T-helper 2 cell treated with Interferon-gamma antibody and Interleukin-4, amounts not matched to agents 100 ng/mL and 5 ng/mL, for 36 hours (primary cell): ENCODE results near the gene LCN12. TPM values are rescaled to one million over a fixed set of nuclear protein-coding genes. Genes with fewer than 3 reads are reported as not detected.
"Not testable (repeated sequence)": the region's sequence is repeated elsewhere in the genome, so short reads cannot be mapped to it uniquely, and the experiment has no call there.

Source experiments
- intact Hi-C: fragments of 100-400 bp; cut with micrococcal nuclease; formaldehyde crosslinking; loops from one replicate; pipeline ENCODE4 v1.15.1; 2023
- total RNA-seq: library from RNA; stranded (reverse); gene quantifications from 2 replicates; pipeline ENCODE4 v1.2.3, GENCODE V29; 2022

Gene LCN12
- total RNA-seq, 1 donor from 2014 or later, result 2.3 TPM

DNA sequence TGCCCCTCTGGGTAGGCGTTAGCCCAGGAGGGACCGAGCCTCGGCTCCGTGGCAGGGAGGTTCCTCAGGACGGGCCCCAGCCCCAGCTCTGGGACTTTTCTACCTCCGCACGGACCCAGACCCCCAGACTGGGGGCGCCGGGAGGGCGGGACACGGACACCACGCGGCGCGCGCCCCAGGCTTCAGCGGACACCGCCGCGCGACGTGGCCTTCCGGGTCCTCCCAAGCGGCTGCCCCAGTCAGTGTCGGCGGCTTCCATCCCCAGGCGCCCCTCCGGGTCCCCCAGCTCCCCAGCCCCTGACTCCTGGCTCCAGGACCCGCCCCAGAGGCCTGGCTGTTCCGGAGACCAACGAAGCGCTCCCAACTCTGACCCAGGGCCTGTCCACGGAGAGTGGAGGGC, 33.8 kb downstream of the LCN12 start:
- intact Hi-C loops, result no loop called here

DNA sequence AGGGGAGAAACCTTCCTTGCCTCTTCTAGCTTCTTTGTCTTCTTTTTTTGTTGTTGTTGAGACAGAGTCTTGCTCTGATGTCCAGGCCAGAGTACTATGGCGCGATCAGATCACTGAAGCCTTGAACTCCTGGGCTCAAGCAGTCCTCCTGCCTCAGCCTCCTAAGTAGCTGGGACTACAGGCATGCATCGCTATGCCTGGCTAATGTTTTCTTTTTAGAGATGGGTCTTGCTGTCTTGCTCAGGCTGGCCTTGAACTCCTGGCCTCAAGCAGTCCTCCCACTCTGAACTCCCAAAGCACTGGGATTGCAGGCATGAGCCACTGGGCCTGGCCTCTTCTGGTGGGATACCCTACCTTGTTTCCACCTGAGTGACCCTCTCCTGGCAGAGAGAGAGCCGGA, 36.8 kb downstream of the LCN12 start:
- intact Hi-C loops, result no loop called here

DNA sequence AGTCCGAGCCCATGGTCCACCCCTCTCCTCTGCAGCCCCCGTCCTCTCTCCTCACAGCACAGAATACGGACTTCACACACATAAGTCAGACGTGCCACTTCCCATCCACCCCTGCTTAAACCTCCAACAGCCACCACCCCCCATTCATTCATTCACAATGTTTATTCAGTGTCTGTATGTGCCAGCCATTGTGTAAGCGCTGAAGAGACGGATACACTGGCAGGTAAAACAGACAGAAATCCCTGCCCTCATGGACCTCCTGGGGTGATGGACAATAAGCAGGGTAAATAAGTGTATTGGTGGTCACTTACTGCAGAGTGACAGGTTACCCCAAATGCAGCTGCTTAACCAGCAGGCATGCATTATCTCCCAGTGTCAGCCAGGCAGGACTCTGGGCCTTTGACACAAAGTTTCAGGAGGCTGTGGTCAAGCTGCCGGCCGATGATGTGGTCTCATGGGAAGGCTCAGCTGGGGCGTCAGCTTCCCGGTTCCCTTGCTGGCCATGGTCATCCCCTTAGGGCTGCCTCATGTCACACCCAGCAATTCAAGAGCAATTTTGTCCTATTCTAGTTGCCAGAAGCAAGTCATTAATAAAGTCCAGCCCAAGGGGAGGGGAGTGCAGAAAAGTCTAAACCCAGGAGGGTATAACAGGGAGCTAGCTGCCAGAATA, 38.3 kb downstream of the LCN12 start:
- intact Hi-C loops, result loop anchor here (5.0 kb wide), 1 partner anchor 143 kb away; the partner anchor contains the start of gene PHPT1

DNA sequence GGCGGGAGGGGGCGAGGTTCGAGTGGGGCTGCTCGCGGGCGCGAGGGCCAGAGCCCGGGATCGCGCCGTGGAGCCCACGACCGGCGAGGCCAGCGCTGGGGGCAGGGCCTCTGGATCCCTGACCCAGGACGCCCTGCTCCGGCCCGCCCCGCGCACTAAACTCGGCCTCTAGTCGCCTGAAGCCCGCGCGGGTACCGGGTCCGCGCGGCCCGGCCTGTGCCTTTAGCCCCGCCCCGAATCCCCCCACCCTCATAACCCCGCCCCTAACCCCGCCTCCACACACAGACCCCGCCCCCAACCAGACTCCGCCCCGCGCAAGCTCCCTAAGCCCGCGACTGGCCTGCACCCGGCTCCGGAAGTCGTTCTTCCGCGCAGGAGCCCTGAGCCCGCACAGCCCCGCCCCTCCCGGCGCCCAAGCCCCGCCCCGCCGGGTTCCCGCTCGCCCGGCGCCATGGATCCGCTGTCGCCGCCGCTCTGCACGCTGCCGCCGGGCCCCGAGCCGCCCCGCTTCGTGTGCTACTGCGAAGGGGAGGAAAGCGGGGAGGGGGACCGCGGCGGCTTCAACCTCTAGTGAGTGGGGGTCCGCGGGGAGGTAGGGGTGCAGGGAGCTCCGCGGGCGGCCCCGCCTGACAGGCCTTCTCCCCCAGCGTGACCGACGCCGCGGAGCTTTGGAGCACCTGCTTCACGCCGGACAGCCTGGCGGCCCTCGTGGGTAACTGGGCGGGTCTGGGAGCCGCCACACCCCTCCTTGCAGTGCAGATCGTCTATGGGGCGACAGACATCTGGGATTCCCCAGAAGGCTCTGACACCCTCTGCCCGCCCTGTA, 40.1 kb downstream of the LCN12 start, which contains the start of gene PAXX:
Gene PAXX (plus strand): TSS at position 430 of the 826 bp plus-strand sequence. CDS start 22 bp downstream, at position 452.
- intact Hi-C loops, result loop anchor here (1.0 to 5.0 kb wide), 8 partner anchors 14 to 509 kb away; partner anchors contain the start of genes C8G, FBXW5, PHPT1 and SAPCD2

GRCh38 chr9:136992819-136993369, 40.8 kb downstream of the LCN12 start:
- intact Hi-C loops, result loop anchor here (1.0 to 5.0 kb wide), 8 partner anchors 15 to 510 kb away; partner anchors contain the start of genes C8G, FBXW5, PHPT1 and SAPCD2

DNA sequence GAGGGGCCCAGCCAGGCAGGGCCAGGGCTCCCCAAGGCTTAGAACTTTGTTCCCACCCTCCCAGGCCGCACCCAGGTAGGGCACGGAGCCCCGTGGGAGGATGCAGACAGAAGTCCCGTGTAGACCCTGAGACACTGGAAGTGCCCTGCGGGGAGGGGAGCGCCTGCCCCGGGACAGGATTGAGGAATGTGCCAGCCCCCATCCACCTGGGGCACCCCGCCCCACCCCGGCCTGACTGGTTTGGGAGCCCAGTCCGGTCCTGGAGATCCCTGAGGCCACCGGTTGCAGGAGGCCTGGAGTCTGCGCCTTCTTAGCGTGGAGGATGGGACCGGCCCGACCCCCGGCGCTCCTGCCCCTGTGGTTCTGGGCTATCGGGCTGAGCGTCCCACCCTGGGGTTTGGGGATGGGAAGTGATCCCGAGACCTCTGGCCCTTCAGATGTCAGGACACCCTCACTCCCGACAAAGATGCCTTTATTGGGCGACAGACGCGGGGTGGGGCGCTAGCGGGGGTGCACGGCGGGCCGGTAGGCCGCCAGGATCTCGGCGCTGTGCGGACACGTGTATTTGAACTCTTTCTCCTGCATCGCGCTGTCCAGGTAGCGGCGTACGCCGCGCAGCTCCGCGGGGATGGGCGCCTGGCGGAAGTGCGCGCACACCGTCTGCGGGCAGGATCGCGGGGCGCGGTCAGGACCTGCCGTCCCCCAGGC, 42.3 kb downstream of the LCN12 start:
- intact Hi-C loops, result loop anchor here (5.0 kb wide), 1 partner anchor 147 kb away; the partner anchor contains the start of gene PHPT1

- intact Hi-C loops, result loop anchor here (5.0 kb wide), 1 partner anchor 148 kb away; the partner anchor contains the start of gene PHPT1
These were observed 42.8 kb downstream of the LCN12 start for GRCh38 chr9:136994888-136995230.

DNA sequence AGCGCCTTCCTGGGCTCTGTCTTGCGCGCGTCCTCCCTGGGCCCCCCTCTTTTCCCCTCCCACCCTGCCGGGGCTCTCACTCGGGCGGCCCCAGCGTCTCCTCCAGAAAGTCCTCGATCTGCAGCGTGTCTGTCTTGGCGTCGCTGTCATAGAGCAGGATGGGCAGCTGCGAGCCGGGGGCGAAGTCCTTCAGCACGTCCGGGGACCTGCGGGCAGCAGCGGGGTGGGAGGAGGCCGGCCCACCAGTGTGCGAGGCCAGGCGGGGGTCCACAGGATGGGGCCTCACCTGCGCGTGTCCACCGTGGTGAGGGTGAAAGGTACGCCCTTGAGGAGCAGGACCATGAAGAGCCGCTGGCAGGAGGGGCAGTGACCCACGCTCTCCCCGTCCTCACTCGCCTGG, 43.3 kb downstream of the LCN12 start:
- intact Hi-C loops, result no loop called here

DNA sequence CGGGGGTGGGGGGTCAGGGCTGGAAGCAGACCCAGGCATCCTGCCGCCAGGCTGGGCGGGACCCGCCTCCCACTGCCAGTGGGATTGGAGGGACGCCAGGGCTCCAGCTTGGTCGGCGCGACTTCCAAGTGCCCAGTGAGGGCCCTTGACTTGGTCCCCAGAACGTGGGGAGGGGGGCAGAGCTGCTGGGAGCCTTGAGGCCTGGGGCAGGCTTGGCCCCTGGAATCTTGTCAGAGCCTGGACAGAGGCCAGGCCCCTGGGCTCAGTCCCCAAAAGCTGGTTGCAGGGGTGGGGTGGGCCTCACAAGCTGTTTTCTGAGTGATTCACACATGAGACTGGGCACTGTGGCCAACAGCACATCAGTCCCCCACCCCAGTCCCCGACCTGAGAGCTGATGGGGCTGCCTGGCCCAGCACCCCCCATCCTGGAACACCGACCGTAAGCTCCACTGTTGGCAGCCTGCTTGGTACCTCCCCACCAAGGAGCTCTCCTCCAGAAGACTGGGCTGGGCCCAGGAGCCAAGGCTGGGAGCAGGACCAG, 43.8 kb downstream of the LCN12 start:
- intact Hi-C loops, result no loop called here

- intact Hi-C loops, result no loop called here
These were observed 44.6 kb downstream of the LCN12 start, which contains the start of gene CLIC3 for GRCh38 chr9:136996361-136997292. TSS of gene CLIC3 (minus strand) at chr9:136996568. CDS start at chr9:136996543, 25 bp downstream.

DNA sequence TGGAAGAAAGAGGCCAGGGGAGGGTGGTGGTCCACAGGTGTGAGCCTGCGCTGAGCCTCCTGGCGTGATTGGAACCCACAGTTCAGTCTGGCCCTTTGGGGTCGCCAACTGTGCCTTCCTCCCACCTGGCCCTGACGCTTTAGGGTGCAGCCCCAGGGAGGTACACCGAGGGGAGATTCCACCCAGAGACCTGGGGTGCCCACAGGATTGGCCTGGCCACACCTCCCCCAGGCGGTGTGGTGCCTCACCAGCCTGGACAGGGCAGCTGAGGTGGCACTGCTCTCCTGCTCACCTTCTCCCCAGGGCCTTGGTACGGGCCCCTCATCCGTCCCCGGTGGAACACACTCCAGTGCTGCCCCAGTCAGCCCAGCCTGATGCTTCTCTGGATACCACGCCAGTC, 45.3 kb downstream of the LCN12 start:
- intact Hi-C loops, result no loop called here

- intact Hi-C loops, result no loop called here
These were observed 45.8 kb downstream of the LCN12 start for GRCh38 chr9:136997830-136998234.

GRCh38 chr9:137000177-137000930, 48.3 kb downstream of the LCN12 start:
- intact Hi-C loops, result no loop called here

DNA sequence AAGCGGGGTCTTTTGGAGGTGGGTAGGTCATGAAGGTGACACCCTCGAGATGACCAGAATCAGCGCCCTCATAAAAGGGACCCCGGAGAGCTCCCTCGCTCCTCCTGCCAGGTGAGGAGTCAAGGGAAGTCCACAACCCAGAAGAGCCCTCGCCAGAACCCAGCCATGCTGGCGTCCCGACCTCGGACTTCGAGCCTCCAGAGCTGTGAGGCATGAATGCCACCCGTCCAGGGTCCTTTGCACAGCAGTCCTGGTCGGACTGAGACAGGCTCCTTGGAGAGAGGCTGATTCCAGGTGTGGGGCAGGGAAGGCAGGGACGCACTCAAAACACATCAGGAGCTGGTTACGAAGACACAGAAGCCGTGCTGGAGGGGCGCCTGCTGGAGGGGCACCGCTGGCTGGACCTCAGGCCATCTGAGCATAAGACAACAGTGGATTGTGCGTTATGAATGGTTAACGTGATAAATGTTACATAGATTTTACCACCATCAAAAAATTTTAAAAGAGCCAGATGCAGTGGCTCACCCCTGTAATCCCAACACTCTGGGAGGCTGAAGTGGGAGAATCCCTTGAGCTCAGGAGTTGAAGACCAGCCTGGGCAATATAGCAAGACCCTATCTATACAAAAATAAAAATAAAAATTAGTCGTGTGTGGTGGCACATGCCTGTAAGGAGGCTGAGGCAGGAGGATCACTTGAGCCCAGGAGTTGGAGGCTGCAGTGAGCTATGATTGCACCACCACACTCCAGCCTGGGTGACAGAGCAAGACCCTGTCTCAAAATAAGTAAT, 50.0 kb downstream of the LCN12 start:
- intact Hi-C loops, result no loop called here

DNA sequence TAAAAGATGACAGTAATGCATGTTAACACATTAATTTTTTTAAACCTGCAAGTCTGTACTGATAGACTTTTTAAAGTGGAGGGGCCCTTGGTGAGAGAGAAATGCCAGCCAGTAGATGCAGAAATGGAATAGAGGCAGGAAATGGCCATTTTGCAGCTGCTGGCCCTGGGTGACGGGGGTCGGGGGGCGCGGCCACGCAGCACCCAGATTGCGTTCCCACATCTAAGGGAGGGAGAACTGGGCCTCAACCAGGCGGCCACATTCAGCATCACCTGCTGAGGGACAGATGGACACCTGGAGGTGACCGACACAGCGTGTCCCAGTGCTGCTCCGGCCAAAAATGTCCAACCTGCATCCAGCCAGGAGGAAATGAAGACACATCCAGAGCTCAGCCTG, 50.6 kb downstream of the LCN12 start:
- intact Hi-C loops, result no loop called here

DNA sequence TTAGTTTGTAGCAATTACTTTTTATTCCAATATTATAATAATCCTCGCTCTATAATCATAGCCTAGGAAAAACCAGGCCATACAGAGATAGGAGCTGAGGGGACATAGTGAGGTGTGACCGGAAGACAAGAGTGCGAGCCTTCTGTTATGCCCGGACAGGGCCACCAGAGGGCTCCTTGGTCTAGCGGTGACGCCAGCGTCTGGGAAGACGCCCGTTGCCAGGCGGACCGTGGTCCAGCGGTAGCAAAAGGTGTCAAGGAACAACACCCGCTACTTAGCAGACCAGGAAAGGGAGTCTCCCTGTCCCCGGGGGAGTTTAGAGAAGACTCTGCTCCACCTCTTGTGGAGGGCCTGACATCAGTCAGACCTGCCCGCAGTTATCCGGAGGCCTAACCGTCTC, 52.2 kb downstream of the LCN12 start:
- intact Hi-C loops, result not testable (repeated sequence)
